ENCODE measurements around the gene DPF3. TPM values are rescaled to one million over a fixed set of nuclear protein-coding genes. Genes with fewer than 3 reads are reported as not detected.

Gene DPF3
- total and polyA plus RNA-seq, 4 donors: 0.17 to 3.9 (median 0.52) TPM

DNA sequence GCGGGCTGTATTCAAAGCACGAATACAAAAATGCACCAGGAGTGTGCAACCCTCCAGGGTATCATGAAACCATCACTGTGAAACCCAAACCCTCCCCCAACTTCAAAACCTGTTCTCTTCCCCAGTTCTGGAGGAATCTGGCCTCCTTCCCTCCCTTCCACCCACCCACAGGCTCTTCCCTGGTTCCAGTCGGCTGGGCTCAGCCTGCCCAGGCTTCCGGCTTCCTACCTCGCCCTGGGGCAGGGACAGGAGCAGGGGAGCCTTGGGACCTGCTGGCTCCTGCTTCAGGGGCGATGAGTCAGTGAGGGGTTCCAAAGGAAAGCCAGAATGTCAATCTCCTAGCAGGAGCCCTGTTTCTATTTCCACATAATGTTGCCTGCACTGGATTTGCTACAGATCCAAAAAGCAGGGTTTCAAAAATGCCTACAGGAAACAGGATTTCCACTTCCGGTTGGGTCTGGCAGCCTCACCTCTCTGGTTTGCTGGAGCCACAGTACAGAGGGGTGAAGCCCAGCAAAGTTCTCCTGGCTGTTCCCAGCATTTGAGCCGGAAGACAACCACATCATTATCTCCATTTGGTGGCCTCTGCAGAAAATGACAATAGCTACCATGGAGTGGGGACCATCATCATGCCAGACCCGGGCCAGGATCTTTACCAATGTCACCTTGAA, 278.3 kb downstream of the DPF3 start:
- no peak overlapping the region for H3K4me3 ChIP-seq
- H3K4me1 ChIP-seq (ENCODE audit: control insufficient read depth in 5 of 5, insufficient read depth in 5 of 5, low read length in 5 of 5): peaks cover 0 to 54% (median 12%) of the 10 kb centered on the region in 5 donors
- no peak overlapping the region for H3K9ac ChIP-seq (ENCODE audit: insufficient read depth in 1 of 2, low read length in 2 of 2)
- no peaks in the 10 kb centered on the region for H3K27me3 ChIP-seq (ENCODE audit: control insufficient read depth in 3 of 3, insufficient read depth in 3 of 3, low read length in 2 of 3)
- 72 to 76% methylated on average over 9 of the region's 9 CpGs for WGBS, 2 donors
- TF ChIP-seq CTCF (IDR thresholded peaks at IDR 0.05; ENCODE audit: control extremely low read depth, extremely low read depth): no peak
- ATAC-seq (ENCODE audit: insufficient read depth, low FRiP score) (no peak), DNase-seq (no peak)
- peaks cover 0 to 2% (median 0%) of the 10 kb centered on the region in 4 donors for H3K9me3 ChIP-seq (ENCODE audit: control insufficient read depth in 4 of 4, insufficient read depth in 3 of 4, low read length in 3 of 4)
- no peaks in the 10 kb centered on the region for H3K36me3 ChIP-seq (ENCODE audit: control insufficient read depth in 4 of 4, insufficient read depth in 4 of 4, low read length in 4 of 4)
- peak overlapping the region in 1 of 2 donors; percentile 43 for H3K27ac ChIP-seq (ENCODE audit: low read depth in 1 of 2, low read length in 1 of 2)

DNA sequence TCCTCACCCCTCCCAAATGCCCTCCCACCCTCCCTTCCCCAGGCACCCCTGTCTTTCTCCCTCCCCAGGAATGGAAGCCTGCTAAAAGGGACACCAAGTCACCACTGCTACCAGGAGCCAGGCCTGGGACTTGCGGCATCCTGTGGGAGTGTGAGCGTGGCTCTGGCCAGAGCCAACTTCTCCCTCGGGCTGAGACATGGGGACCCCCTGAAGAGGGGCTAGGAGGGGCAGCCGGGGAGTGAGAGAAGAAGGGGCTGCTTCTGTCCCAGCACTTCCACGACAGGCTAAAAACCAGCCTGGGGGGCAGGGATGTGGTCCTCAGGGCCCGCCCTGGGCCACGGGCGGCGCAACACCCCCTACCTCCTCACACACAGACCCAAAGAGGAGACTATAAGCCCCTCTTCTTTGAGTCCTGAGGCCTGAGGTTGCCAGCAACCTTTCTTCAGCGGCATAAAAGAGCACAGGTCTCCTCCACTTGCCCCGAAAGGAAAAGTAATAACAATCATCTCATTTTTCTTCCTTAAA, 278.9 kb downstream of the DPF3 start:
- WGBS, 2 donors: 89 to 93% methylated on average over 11 of the region's 11 CpGs
- Histone ChIP-seq H3K9me3 (ENCODE audit: control insufficient read depth in 4 of 4, insufficient read depth in 3 of 4, low read length in 3 of 4) (no peaks in the 10 kb centered on the region), H3K36me3 (ENCODE audit: control insufficient read depth in 4 of 4, insufficient read depth in 4 of 4, low read length in 4 of 4) (no peaks in the 10 kb centered on the region), H3K4me3 (no peak overlapping the region), H3K9ac (ENCODE audit: insufficient read depth in 1 of 2, low read length in 2 of 2) (no peak overlapping the region), H3K27me3 (ENCODE audit: control insufficient read depth in 3 of 3, insufficient read depth in 3 of 3, low read length in 2 of 3) (no peaks in the 10 kb centered on the region), H3K27ac (ENCODE audit: low read depth in 1 of 2, low read length in 1 of 2) (peak overlapping the region in 1 of 2 donors; percentile 43), H3K4me1 (ENCODE audit: control insufficient read depth in 5 of 5, insufficient read depth in 5 of 5, low read length in 5 of 5) (peaks cover 0 to 54% (median 12%) of the 10 kb centered on the region in 5 donors)
- no peak for TF ChIP-seq CTCF (IDR thresholded peaks at IDR 0.05; ENCODE audit: control extremely low read depth, extremely low read depth)
- DNase-seq (no peak), ATAC-seq (ENCODE audit: insufficient read depth, low FRiP score) (no peak)

GRCh38 chr14:72614365-72614764, 279.5 kb downstream of the DPF3 start:
- WGBS, 2 donors: 80% methylated on average over 3 of the region's 3 CpGs
- no peak overlapping the region for H3K9ac ChIP-seq (ENCODE audit: insufficient read depth in 1 of 2, low read length in 2 of 2)
- peaks cover 0 to 54% (median 12%) of the 10 kb centered on the region in 5 donors for H3K4me1 ChIP-seq (ENCODE audit: control insufficient read depth in 5 of 5, insufficient read depth in 5 of 5, low read length in 5 of 5)
- DNase-seq (no peak), ATAC-seq (ENCODE audit: insufficient read depth, low FRiP score) (no peak)
- no peak overlapping the region for H3K4me3 ChIP-seq
- H3K27ac ChIP-seq (ENCODE audit: low read depth in 1 of 2, low read length in 1 of 2): no peak overlapping the region
- no peaks in the 10 kb centered on the region for H3K9me3 ChIP-seq (ENCODE audit: control insufficient read depth in 4 of 4, insufficient read depth in 3 of 4, low read length in 3 of 4)
- no peaks in the 10 kb centered on the region for H3K27me3 ChIP-seq (ENCODE audit: control insufficient read depth in 3 of 3, insufficient read depth in 3 of 3, low read length in 2 of 3)
- no peaks in the 10 kb centered on the region for H3K36me3 ChIP-seq (ENCODE audit: control insufficient read depth in 4 of 4, insufficient read depth in 4 of 4, low read length in 4 of 4)
- TF ChIP-seq CTCF (IDR thresholded peaks at IDR 0.05; ENCODE audit: control extremely low read depth, extremely low read depth): no peak

All from lung (tissue), 12 donors.